ENCODE data around the gene MTRR. TPM values are rescaled to one million over a fixed set of nuclear protein-coding genes. Genes with fewer than 3 reads are reported as not detected.

The MTRR gene
- total RNA-seq, 1 donor from 2014 or later = 28.4 TPM

DNA sequence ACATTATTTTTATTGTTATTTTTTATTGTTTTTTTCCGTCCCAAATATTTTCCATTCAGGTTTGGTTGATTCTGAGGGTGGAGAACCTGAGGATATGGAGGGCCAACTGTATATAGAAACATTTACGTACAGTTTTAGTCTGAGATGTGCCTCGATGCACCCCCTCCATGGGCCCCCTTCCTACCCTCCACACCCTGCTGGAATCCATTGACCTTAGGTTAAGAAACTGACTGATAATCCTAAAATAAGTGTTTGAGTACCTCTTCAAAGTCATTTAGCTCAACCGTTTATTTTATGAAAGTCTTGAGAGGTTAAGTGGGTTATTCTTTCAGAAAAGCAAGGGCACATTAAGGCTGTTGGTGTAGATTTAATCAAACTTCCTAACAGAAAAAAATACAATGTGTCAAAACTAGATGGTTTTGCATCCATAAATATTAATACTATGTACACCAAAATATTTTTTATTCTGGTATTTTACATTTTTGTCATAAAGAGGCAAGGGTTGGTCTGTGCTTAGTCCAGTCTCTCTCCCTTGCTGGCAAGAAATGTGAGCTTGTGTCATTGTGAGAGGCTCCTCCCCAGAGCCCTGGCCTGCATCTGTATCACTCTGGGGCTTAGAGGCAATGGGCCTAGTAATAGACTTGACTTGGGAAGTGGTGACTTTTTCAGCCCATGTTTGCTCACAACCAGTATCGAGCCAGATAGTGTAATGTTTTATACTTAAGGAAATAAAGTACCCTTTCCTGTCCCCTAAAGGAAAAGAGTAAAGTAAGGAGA, 15.7 kb downstream of the MTRR start:
- DNase-seq (ENCODE audit: low spot score) = no peak
- peaks cover 4% of the 10 kb centered on the region for H3K27me3 Mint-ChIP-seq (ENCODE audit: unreplicated experiment)
- H3K9me3 Mint-ChIP-seq (ENCODE audit: unreplicated experiment) = no peaks in the 10 kb centered on the region
- no peak overlapping the region for H3K4me3 Mint-ChIP-seq (ENCODE audit: unreplicated experiment)
- H3K36me3 Mint-ChIP-seq (ENCODE audit: low read depth, unreplicated experiment) = peaks cover 18% of the 10 kb centered on the region
- H3K4me1 Mint-ChIP-seq (ENCODE audit: unreplicated experiment) = no peaks in the 10 kb centered on the region
- TF ChIP-seq, protein P1, sequence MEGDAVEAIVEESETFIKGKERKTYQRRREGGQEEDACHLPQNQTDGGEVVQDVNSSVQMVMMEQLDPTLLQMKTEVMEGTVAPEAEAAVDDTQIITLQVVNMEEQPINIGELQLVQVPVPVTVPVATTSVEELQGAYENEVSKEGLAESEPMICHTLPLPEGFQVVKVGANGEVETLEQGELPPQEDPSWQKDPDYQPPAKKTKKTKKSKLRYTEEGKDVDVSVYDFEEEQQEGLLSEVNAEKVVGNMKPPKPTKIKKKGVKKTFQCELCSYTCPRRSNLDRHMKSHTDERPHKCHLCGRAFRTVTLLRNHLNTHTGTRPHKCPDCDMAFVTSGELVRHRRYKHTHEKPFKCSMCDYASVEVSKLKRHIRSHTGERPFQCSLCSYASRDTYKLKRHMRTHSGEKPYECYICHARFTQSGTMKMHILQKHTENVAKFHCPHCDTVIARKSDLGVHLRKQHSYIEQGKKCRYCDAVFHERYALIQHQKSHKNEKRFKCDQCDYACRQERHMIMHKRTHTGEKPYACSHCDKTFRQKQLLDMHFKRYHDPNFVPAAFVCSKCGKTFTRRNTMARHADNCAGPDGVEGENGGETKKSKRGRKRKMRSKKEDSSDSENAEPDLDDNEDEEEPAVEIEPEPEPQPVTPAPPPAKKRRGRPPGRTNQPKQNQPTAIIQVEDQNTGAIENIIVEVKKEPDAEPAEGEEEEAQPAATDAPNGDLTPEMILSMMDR (IDR thresholded peaks at IDR 0.05; ENCODE audit: unreplicated experiment) = no peak
- H3K27ac Mint-ChIP-seq (ENCODE audit: unreplicated experiment) = no peak overlapping the region

DNA sequence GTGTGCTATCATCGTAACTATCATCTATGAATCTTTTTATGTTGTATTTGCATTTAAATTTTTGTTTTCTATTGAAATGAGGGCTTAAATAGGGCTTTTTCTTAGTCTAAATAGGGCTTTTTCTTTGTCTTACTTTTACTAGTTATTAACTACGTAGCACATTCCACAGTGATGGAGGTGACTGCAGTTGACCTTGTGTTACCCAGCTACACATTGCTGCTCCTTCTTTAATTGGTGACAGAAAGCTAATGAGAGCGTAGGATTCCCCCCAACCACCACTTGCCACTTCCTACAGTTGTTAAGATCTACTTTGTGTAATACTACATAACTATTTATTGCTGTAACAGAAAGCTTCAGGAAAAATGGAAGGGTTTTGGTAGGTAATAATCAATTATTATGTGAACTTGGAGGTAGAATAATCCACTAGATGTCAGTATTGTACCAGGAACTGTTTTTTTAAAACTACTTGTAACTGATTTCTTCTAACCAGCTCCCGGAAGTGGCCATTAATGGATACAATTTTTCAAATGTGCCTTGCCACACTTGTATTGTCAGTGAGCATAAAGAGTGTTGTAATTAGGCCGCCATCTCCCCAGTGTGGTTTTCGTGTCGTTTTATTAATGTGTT, 18.0 kb downstream of the MTRR start:
- no peaks in the 10 kb centered on the region for H3K27me3 Mint-ChIP-seq (ENCODE audit: unreplicated experiment)
- TF ChIP-seq, protein P1 (IDR thresholded peaks at IDR 0.05; ENCODE audit: unreplicated experiment) = peak; percentile 52
- DNase-seq (ENCODE audit: low spot score) = no peak
- no peaks in the 10 kb centered on the region for H3K4me1 Mint-ChIP-seq (ENCODE audit: unreplicated experiment)
- peaks cover 15% of the 10 kb centered on the region for H3K36me3 Mint-ChIP-seq (ENCODE audit: low read depth, unreplicated experiment)
- no peak overlapping the region for H3K4me3 Mint-ChIP-seq (ENCODE audit: unreplicated experiment)
- H3K27ac Mint-ChIP-seq (ENCODE audit: unreplicated experiment) = no peak overlapping the region
- no peaks in the 10 kb centered on the region for H3K9me3 Mint-ChIP-seq (ENCODE audit: unreplicated experiment)

DNA sequence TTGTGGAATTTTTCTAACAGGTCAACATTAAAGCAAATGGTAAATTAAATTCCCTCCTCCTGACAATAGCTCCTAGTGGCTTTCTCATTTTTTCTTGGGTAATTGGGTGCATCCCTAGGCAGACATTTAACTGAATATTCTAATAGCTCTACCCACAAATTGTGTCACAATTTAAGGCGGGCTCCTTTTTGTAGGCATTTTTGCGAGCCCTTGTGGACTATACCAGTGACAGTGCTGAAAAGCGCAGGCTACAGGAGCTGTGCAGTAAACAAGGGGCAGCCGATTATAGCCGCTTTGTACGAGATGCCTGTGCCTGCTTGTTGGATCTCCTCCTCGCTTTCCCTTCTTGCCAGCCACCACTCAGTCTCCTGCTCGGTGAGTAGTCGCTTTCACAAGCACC, 20.0 kb downstream of the MTRR start:
- peaks cover 14% of the 10 kb centered on the region for H3K36me3 Mint-ChIP-seq (ENCODE audit: low read depth, unreplicated experiment)
- H3K4me1 Mint-ChIP-seq (ENCODE audit: unreplicated experiment) = no peaks in the 10 kb centered on the region
- no peak for DNase-seq (ENCODE audit: low spot score)
- no peaks in the 10 kb centered on the region for H3K9me3 Mint-ChIP-seq (ENCODE audit: unreplicated experiment)
- H3K27me3 Mint-ChIP-seq (ENCODE audit: unreplicated experiment) = no peaks in the 10 kb centered on the region
- TF ChIP-seq, protein P1 (IDR thresholded peaks at IDR 0.05; ENCODE audit: unreplicated experiment) = no peak
- H3K27ac Mint-ChIP-seq (ENCODE audit: unreplicated experiment) = no peak overlapping the region
- no peak overlapping the region for H3K4me3 Mint-ChIP-seq (ENCODE audit: unreplicated experiment)

DNA sequence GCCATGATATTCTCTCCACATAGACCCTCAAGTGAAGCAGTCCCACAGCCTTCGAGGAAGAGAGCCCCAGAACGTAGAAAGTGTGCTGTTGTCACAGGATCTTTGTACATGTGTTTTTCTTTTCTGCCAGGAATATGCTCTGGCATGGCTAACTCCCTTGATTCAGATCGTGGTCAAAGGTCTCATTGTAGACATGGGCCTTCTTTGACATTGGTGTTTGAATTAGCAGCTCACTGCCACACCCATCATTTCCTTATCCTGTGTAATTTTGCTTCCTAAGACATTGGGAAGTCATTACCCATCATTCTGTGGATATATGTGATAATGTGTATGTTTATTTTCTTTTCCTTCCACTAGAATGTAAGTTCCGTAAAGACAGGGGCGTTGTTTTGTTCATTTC, 25.5 kb downstream of the MTRR start:
- H3K27me3 Mint-ChIP-seq (ENCODE audit: unreplicated experiment) = peaks cover 1% of the 10 kb centered on the region
- H3K9me3 Mint-ChIP-seq (ENCODE audit: unreplicated experiment) = no peaks in the 10 kb centered on the region
- TF ChIP-seq, protein P1 (IDR thresholded peaks at IDR 0.05; ENCODE audit: unreplicated experiment) = no peak
- H3K4me3 Mint-ChIP-seq (ENCODE audit: unreplicated experiment) = no peak overlapping the region
- H3K36me3 Mint-ChIP-seq (ENCODE audit: low read depth, unreplicated experiment) = peaks cover 16% of the 10 kb centered on the region
- no peak overlapping the region for H3K27ac Mint-ChIP-seq (ENCODE audit: unreplicated experiment)
- no peaks in the 10 kb centered on the region for H3K4me1 Mint-ChIP-seq (ENCODE audit: unreplicated experiment)
- no peak for DNase-seq (ENCODE audit: low spot score)

DNA sequence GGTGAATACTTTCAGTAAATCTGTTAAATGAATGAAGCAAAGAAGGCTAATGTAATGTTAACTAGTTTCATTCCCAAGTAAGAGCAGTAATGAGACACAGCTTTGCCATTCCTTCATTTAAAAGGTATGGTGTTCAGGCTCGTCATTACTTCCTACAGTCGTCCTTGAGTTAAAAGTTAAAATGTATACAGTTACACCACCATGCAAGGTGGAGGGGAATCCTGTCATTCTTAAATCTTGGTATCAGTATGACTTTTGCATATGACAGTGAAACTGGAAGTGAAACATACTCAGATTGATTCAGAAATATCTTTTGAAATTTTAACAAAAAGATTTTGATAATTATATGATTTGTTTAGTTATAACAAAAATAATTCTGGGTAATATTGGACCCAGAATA, 25.9 kb downstream of the MTRR start:
- Mint-ChIP-seq H3K36me3 (ENCODE audit: low read depth, unreplicated experiment) (peaks cover 15% of the 10 kb centered on the region), H3K9me3 (ENCODE audit: unreplicated experiment) (no peaks in the 10 kb centered on the region), H3K4me3 (ENCODE audit: unreplicated experiment) (no peak overlapping the region), H3K27me3 (ENCODE audit: unreplicated experiment) (peaks cover 1% of the 10 kb centered on the region), H3K27ac (ENCODE audit: unreplicated experiment) (no peak overlapping the region), H3K4me1 (ENCODE audit: unreplicated experiment) (no peaks in the 10 kb centered on the region)
- TF ChIP-seq, protein P1 (IDR thresholded peaks at IDR 0.05; ENCODE audit: unreplicated experiment) = no peak
- DNase-seq (ENCODE audit: low spot score) = no peak
